Fibroblast of skin of abdomen (primary cell): Measurements from ENCODE around the gene PITPNM2. TPM values are rescaled to one million over a fixed set of nuclear protein-coding genes. Genes with fewer than 3 reads are reported as not detected.

Experiments used
- DNase-seq: peaks from one replicate; pipeline ENCODE4 v3.0.0-alpha.2; 2013
- polyA plus RNA-seq, 2 experiments: library from polyadenylated mRNA; unstranded; fragments of 120-200 nt; gene quantifications; one replicate each; pipeline ENCODE4 v1.2.1, GENCODE V29; 2013; ENCODE audit not compliant: insufficient read length in 2 of 2

PITPNM2 gene
- 7.9 TPM for polyA plus RNA-seq (2013, experiment 1 of 2; ENCODE audit: insufficient read length)
- polyA plus RNA-seq (2013, experiment 2 of 2; ENCODE audit: insufficient read length), result 7.8 TPM

DNA sequence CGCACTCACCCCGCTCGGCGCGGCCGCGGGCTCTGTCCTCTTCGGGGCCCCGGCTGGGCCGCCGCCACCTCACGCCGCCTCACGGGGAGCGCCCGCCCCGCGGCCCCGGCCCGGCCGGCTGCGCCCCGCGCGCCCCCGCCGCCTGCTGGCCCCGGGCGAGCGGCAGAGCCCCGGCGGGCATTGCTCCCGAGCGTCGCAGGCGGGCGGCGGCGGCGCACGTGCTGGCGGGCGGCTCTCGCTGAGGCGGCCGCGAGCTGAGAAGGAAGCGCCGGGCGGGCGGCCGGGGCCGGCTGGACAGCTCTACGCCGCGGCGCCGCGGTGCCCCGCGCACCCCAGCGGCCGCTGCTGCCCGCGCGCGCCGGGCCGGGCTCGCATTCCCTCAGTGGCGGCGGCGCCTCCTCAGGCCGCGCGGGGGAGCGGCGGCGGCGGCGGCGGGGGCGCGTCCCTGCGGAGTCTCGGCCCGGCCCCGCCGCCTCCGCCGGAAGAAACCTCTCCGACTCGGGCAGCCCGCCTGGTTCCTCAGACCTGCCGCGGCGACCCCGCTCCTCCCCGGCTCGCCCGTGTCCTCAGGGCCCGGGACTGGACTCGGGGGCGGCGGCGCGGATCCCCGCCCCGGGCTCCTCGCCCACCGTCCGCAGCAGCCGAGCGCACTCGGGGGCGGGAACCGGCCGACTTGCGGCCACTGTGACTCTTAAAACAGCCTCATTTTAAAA is at the start of gene PITPNM2:
PITPNM2 (minus strand) TSS at position 347 of the 713 bp plus-strand sequence. CDS start 116,500 bp downstream, outside the sequence.
- peak; percentile 71 for DNase-seq

DNA sequence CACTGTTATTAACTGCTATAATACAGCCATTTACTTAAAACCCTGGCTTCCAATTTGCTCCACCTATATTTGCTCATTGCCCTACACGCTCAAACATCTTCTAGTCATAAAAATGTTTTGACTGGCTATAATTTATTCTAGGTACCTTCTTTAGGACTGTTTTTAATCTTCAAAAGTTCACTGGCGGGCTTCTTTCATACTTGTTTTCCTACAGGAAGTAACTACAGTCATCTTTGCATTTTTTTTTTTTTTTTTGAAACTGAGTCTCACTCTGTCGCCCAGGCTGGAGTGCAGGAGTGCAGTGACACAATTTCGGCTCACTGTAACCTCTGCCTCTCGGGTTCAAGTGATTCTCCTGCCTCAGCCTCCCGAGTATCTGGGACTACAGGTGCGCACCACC is 49.5 kb upstream of the PITPNM2 start:
- no peak for DNase-seq

DNA sequence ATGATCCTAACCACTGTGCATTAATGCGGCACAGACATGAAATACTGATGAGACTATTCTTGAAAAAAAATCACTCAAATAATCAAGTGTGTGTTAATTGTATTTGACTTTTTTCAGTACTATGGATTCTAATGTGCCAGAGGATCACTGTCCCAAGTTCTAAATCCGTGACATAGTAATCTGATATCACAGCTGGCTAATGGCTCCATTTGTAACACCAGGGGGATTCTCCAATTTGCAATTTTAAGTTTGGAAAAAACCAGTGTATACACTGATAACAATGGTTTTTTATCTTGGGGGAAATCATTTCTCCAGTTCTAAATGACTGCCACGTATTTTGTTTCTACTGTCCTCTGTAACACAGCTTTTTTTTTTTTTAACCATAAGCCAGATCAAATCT is 49.0 kb upstream of the PITPNM2 start:
- DNase-seq, result no peak

DNA sequence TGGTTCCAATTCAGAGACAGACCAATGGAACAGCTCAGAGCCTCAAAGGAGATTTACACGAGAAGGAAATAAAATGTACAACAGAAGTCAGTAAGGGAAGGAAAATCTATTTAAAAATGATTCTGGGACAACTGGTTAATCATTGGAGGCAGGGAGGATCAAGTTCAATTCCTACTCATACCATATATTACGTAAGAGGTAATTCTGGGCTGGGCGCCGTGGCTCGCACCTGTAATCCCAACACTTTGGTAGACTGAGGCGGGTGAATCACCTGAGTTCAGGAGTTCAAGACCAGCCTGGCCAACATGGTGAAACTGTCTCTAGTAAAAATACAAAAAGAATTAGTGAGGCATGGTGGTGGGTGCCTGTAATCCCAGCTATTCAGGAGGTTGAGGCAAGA is 36.7 kb upstream of the PITPNM2 start:
- DNase-seq, result no peak

DNA sequence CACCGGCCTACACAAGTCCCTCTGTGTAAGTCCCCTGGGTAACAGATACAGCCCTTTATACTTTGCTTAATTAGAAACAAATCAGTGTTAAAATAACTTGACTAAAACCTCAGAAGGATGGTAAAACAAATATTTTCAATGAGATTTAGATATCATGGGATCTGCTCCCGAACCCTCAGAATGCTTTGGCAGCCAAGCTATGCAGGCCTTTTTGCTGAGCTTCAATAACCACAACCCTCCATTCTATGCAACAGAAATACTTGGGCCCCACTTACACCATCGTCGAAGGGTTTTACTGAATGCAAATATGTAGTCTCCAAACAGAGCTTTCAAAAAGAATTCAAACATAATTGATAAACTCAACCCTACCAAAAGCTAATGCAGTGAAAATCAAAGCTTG is 29.3 kb upstream of the PITPNM2 start:
- DNase-seq, result no peak

DNA sequence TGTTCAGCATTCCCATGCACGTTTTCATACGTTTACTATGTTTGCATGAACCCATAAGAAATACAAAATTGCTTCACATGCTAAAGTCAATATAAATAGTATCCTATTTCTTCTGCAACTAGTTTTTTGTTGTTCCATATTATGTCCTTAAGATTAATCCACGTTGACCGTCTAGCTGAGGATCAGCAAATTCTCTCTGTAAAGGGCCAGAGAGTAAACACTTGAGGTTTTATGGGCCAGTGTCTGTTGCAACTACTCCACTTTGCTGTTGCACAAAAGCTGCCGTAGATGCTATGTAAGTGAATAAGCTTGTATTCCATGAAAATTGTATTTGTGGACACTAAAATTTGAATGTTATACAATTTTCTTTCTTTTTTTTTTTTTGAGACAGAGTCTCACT is 21.1 kb upstream of the PITPNM2 start:
- no peak for DNase-seq

DNA sequence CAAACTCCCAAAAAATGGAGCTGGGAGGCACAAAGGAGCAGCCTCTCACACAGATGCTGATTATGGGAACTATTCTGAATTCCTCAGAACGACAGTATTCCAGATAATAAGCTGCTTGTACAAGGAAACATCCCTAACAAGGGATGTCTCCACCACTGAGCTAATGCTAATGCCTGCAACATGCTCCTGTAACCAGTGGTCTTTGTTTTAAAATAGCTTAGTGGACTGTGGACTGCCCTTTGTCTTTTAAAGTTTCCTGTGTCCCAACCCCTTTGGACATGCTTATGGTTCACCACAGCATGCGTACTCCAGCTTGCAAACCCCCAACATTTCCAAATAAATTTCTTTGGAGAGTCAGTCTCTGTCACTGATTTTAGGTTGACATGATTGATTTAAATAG is 16.4 kb upstream of the PITPNM2 start:
- no peak for DNase-seq

DNA sequence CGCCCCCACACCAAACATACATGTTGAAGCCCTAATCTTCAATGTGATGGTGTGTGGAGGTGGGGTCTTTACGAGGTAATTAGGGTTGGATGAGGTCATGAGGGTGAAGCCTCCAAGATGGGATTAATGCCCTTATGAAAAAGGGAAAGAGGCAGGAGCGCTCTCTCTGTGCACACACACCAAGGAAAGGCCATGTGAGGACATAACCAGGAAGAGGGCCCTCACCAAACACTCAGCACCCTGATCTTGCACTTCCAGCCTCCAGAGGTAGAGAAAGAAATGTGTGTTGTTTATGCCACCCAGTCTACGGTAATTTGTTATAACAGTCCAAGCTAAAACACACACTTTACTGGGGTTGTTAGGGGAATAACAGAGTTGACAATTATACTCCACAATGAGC is 14.6 kb upstream of the PITPNM2 start:
- no peak for DNase-seq

DNA sequence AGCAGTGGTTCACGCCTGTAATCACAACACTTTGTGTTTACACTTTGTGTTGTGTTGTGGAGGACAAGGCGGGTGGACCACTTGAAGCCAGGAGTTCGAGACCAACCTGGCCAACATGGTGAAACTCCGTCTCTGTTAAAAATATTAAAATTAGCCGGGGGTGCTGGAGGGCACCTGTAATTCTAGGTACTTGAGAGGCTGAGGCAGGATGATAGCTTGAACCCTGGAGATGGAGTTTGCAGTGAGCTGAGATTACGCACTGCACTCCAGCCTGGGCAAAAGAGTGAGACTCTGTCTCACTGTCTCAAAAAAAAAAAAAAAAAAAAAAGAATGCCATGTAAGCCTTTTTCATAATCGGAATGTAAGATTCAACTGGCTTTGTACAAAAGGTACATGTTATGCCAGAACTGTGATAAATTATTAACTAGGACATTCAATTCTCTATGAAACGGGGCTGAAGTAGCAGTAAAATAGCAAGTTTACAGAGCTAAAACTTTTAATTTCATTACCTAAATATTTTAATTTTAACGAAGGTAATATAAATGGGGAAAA is 13.9 kb upstream of the PITPNM2 start:
- no peak for DNase-seq

DNA sequence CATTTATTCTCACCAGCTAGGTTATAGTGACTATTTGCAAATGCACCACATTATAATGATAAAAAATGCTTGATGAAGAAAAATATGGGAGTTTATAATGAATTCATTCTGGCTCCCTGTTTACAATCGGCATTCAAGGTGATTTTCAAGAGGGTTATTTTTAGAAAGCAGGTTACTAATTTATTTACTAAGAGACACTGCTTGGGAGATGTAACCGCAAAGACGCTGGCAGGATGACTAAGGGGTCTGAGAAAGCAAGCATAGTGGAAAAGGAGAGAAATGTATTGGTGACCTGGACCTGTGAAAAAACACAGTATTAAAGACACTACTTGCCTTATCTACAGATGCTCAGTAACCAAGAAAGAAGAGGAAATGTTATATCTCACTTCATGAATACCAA is 13.3 kb upstream of the PITPNM2 start:
- no peak for DNase-seq

DNA sequence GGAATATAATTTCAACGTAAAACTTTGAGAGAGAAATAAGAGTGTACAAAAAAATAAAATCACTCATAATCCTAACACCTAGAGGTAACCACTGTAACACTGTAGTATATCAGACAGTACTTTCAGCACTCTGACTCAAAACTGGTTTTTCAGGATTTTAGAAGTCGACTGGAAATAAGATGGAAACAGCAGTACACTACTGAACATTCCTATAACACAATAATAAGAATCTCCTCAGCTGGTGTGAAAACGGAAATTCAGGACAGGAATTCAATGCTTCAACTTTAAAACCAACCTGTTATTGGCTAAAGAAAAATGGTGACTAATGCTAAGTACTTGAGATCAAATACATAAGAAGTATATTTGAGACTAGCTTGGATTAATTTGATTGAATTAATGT is 12.3 kb upstream of the PITPNM2 start:
- DNase-seq, result no peak

DNA sequence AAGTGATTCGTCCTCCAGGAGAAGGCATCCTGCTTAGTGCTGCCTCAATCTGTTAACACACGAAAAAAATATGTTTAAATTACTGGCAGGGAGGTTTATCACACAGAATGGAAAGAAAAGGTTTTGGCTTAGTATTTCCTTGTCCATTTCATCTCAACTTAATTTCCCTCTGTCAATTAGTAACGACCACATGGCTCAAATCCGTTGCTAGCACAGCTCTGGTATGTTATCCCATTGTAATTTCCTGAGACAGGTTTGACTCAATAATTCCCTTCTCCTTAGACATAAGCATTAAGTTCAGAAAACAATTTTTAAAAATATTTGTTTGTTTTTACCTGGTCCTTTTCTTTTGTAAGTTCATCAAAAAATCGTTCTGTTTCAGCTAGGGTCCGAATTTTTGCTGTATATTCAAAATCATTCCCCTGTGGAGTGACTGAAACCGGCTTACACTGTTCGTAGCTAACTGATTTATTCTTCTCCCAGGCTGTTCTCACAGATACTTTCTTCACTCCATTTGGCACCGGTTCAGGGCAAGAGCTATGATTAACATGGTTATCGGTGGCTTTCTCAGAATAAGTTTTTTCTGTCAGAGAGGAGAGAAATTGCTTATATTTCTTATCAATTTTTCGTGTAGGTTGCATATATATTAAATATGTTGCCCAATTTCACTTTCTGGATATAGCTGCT is 10.1 kb upstream of the PITPNM2 start:
- DNase-seq, result no peak

DNA sequence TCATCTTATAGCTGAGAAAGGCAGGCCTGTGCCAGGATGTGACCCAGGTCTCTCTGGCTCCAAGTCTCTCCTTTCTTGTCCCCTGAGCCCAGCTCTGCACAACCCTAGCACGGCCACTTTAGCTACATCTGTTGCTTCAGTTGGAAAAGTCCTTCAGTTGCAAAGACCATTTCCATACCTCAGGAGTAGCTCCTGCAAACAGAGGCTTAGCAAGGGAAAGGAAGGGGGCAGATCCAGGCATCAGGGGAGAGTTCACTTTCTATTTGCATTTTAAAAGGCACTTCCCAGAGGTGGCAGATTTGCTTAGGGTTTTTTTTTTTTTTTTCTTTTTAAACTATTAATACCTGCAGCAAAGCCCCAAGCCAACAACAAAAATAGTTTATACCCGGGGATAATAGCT is 3.0 kb upstream of the PITPNM2 start:
- no peak for DNase-seq

DNA sequence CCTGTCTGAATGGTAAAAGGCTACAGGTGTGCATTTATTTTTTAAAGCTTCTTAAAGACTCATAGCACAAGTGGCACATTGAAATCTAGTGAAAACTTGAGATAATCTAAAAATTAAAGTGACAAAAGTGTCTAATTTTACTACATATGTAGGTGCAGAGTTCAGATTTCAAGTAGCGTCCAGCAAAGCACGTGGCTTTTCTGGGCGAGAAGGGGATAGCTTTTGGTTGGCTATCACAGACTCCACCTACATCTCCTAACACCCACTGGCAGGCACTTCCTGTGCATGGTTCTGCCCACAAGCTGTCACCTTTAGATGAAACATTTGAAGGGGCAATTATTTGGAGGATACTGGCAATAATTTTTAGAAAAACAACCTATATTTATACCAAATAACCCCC is 1.9 kb upstream of the PITPNM2 start:
- DNase-seq, result no peak

DNA sequence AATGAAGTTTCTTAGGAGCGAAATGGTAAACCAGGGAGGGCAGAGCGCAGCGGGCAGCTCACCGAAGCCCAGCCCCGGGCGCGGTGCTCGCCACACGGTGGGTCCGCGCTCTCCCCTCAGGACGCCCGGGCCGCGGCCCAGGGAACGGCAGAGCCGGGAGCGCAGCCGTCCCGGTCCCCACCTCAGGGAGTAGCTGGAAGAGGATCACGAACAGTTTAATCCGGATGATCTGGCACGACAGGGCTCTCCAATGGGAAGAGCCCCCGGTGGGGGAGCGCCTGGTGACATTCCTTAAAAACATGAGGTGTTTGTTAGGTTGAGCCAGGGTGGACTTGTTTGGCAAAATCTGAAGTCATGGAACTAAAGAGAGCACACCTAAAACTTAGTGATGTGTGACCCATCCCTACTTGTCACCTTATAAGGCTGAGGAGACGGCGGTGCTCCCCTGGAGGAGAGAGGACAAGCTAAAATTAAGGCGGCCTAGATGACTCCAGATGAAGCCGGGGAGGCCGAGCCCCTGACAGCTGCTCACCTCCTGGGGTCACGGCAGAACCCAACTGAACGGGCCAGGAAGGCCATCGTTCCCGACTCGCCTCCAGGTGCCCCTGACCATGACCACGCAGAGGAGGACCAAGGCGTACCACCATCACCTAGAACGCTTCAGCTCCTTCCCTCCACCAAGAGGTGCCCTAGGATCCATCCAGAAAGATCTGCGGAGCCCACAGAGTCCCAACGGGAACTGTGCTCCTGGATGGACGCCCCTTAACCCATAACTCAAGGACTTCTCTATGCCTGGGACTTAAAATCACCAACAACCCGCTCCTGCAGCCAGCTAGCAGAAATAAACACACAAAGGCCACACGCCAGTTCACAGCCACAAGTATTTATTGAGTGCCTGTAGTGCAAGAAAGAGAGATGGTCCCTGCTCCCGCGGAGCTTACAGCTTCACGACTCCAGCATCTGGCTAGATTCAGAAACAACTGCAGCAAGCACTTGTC is 866 bp upstream of the PITPNM2 start:
- no peak for DNase-seq

DNA sequence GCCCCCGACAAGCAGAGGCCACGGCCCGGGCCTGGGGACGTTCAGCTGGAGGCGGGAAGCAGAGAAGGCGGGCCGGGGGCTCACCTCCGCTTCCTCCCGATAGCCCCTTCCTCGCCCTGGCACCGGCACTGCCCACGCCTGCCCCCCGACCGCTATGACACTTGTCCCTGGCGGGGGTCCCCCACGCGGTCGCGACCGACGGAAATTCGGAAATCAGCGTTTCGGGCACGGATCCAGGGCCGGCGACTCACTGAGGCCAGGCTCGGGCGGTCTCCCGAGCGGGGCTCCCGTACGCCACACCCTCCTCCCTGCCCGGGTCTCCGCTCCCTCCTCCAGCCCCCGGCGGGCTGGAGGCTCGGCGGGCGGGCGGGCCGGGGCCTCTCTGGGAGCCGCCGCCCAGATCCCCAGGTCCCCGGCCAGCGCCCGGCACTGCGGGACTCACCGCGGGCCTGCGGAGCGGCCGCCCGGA is 581 bp downstream of the PITPNM2 start:
- DNase-seq, result no peak

DNA sequence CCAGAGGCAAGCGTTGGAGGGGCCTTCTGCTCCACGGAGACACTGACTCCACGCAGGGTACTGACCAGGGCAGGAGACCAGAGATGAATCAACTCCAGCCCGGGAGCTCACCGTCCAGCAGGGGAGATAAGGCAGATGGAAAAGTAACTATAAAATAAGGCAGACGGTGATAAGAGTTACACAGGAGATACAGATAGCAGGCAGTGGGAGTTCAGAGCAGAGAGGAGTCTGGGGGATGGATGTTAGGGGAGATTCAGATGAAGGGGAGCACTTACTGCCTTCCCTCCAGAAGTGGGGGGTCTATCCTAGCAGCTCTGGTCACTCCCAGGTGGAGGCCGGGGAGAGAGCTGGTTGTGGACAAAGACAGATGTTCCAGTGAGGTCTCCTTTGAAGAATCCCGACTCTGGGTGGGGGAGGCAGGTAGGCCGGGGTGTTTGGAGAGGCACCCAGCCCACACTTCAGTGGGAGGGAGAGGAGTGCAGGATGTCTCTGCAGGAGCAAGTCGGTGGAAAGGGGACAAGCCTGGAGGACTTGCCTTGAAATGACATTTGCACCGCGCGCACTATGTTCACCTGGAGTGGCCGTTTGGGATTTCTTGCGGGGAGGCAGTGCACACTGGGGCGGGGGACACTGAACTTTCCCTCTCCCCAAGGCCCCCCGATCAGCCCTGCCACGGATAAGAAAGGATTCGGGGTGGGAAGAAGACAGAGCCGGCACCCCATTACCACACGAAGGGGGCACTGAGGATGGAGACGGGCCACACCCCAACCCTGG is 1.2 kb downstream of the PITPNM2 start:
- no peak for DNase-seq

DNA sequence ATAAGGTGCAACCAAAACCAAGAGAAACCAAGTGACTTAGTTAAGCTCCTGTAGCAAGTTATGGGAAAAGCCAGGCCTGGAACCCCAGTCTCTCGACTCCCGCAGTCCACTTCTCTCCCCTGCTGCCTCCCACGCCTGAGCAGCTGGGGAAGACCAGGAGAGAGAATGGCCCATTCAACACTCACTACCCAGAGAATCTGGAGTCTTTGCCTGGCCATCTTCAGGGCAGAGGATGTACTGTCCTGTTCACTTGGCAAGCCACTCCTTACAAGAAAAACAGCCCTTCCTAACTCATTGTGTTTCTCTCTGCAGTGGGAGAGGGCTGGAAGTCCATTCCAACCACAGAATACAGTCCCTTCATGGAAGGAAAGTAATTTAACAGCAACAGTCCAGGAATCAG is 1.8 kb downstream of the PITPNM2 start:
- DNase-seq, result no peak

DNA sequence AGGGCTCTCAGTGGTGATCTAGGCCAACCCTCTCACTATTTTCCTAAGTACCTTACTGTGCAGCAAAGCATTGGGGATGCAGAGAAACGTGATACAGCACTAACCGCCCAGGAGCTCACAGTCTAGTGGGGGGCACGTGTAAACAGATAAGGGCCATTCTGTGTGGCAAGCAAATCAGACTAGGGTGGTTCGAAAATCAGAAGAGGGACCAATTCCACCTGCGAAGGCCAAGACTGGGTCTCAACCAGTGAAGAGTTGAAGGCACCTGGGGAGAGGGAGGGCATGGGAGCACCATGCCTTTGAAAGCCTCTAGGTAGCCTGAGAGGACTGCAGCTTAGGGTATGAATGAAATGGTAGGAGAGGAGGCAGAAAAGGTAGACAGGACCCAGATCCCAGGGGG is 2.2 kb downstream of the PITPNM2 start:
- no peak for DNase-seq

DNA sequence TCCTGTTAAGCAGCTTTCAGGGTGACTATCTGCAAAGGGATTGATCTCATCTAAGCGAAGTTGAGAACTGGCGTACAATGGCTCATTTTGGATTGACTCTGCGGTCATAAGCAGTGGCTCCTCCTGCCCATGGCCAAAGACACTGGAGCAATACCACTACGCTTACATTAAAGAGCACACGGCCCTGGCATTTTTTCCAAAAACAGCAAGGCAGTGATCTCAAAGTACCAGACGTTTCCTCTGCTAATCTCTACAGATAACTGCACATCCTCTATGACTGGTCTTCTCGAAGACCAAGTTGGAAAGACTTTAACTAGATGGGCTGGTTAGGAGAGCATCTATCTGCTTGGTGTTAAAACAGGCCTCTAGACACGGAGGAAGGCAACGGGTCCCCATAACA is 2.7 kb downstream of the PITPNM2 start:
- no peak for DNase-seq

DNA sequence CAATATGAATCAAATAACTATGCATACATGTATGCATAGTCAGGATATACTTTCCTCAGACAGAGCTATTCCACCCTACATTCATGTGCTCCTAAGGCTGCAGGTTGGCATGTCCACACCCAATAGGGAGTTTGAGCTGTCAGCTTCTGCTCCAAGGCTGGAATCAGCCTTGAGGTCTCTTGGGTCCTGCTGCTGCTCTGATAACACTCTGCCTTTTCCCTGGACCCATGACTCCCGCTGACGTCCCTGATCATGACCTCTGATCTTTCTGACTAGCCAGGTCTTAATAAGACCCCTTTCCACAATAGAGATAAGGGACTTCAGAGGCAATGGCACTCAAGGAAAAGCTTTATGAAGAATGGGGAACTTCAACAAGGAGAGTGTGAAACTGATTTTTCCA is 5.7 kb downstream of the PITPNM2 start:
- DNase-seq, result no peak
